Astrocyte (in vitro differentiated cells and primary cell): Measurements from ENCODE around the gene ZSWIM8. TPM values are rescaled to one million over a fixed set of nuclear protein-coding genes. Genes with fewer than 3 reads are reported as not detected.

Source experiments
- DNase-seq: peaks from one replicate; pipeline ENCODE4 v3.0.0-alpha.2; 2010; ENCODE audit warnings: low read depth
- FAIRE-seq: peaks from 2 replicates; lab custom pipeline; 2011; peaks lifted over from hg19 to GRCh38; lab: Jason Lieb, UNC
- H2AFZ ChIP-seq: 2 replicates; pipeline ENCODE4 v1.6.0; 2012; ENCODE audit warnings: low read depth, low read length, inconsistent platforms
- H3K27ac ChIP-seq: 2 replicates; pipeline ENCODE4 v1.5.1; 2011; ENCODE audit warnings: low read depth, low read length, inconsistent platforms
- H3K27me3 ChIP-seq: 2 replicates; pipeline ENCODE4 v1.6.0; 2011; ENCODE audit warnings: low read length, inconsistent platforms; ENCODE audit not compliant: insufficient read depth
- H3K36me3 ChIP-seq: 2 replicates; pipeline ENCODE4 v1.5.1; 2011; ENCODE audit warnings: low read length, inconsistent platforms; ENCODE audit not compliant: insufficient read depth
- H3K4me1 ChIP-seq: 2 replicates; pipeline ENCODE4 v1.5.1; 2011; ENCODE audit warnings: low read length, inconsistent platforms; ENCODE audit not compliant: insufficient read depth
- H3K4me2 ChIP-seq: 2 replicates; pipeline ENCODE4 v1.6.0; 2012; ENCODE audit warnings: low read length, inconsistent platforms
- H3K4me3 ChIP-seq: 2 replicates; pipeline ENCODE4 v1.5.1; 2011; ENCODE audit warnings: low read depth, mild to moderate bottlenecking, low read length, inconsistent platforms; ENCODE audit not compliant: insufficient read depth
- H3K79me2 ChIP-seq: 2 replicates; pipeline ENCODE4 v1.6.0; 2012; ENCODE audit warnings: mild to moderate bottlenecking, low read length, inconsistent platforms; ENCODE audit not compliant: insufficient read depth
- H3K9ac ChIP-seq: 2 replicates; pipeline ENCODE4 v1.6.0; 2012; ENCODE audit warnings: mild to moderate bottlenecking, low read length, inconsistent platforms
- H3K9me3 ChIP-seq: 2 replicates; pipeline ENCODE4 v1.5.1; 2012; ENCODE audit warnings: low read depth, mild to moderate bottlenecking, low read length, inconsistent platforms; ENCODE audit not compliant: insufficient read depth
- H4K20me1 ChIP-seq: 2 replicates; pipeline ENCODE4 v1.6.0; 2012; ENCODE audit warnings: low read length, inconsistent platforms; ENCODE audit not compliant: insufficient read depth
- H3K27ac Mint-ChIP-seq: one replicate; pipeline ENCODE4 v1.8.0; 2021; ENCODE audit warnings: mild to moderate bottlenecking, mixed read lengths; ENCODE audit not compliant: unreplicated experiment
- H3K27me3 Mint-ChIP-seq: one replicate; pipeline ENCODE4 v1.8.0; 2021; ENCODE audit warnings: low read depth, mixed read lengths; ENCODE audit not compliant: unreplicated experiment
- H3K36me3 Mint-ChIP-seq: one replicate; pipeline ENCODE4 v1.8.0; 2021; ENCODE audit warnings: low read depth, mixed read lengths; ENCODE audit not compliant: unreplicated experiment
- H3K4me1 Mint-ChIP-seq: one replicate; pipeline ENCODE4 v1.8.0; 2021; ENCODE audit warnings: low read depth, mixed read lengths; ENCODE audit not compliant: unreplicated experiment
- H3K4me3 Mint-ChIP-seq: one replicate; pipeline ENCODE4 v1.8.0; 2021; ENCODE audit warnings: mild to moderate bottlenecking, moderate library complexity, mixed read lengths; ENCODE audit not compliant: unreplicated experiment
- H3K9me3 Mint-ChIP-seq: one replicate; pipeline ENCODE4 v1.8.0; 2021; ENCODE audit warnings: mild to moderate bottlenecking, mixed read lengths; ENCODE audit not compliant: unreplicated experiment
- CTCF ChIP-seq: IDR thresholded peaks from 2 replicates; pipeline ENCODE4 v1.5.1; 2011; ENCODE audit warnings: low read depth, mild to moderate bottlenecking, inconsistent platforms, low read length, moderate library complexity; ENCODE audit not compliant: insufficient read depth
- EZH2 ChIP-seq: IDR thresholded peaks from 2 replicates; pipeline ENCODE4 v1.6.1; 2012; ENCODE audit warnings: mild to moderate bottlenecking, low read length, inconsistent platforms; ENCODE audit not compliant: insufficient read depth
- total RNA-seq: library from RNA; stranded (reverse); gene quantifications from 2 replicates; pipeline ENCODE4 v1.2.1, GENCODE V29; 2021

ZSWIM8 gene
- total RNA-seq, 1 donor from 2014 or later, result 70.2 TPM

- H3K4me1 Mint-ChIP-seq, result peaks cover 14% of the 10 kb centered on the region
- TF ChIP-seq CTCF (no peak), EZH2 (no peak)
Measured at GRCh38 chr10:73810735-73811465, 25.5 kb downstream of the ZSWIM8 start.

GRCh38 chr10:73812657-73813056 lies 27.3 kb downstream of the ZSWIM8 start:
- FAIRE-seq, result no peak
- no peak overlapping the region for H3K27ac ChIP-seq
- H3K27ac Mint-ChIP-seq, result no peak overlapping the region

More at GRCh38 chr10:73810735-73811465, 25.5 kb downstream of the ZSWIM8 start:
- peak overlapping the region; percentile 83 for H3K4me2 ChIP-seq
- peak overlapping the region; percentile 76 for H3K4me3 ChIP-seq
- peaks cover 20% of the 10 kb centered on the region for H3K36me3 ChIP-seq
- peaks cover 33% of the 10 kb centered on the region for H4K20me1 ChIP-seq
- Mint-ChIP-seq H3K9me3 (no peaks in the 10 kb centered on the region), H3K27ac (peak overlapping the region; percentile 55), H3K4me3 (peak overlapping the region; percentile 86), H3K36me3 (peaks cover 26% of the 10 kb centered on the region), H3K27me3 (no peaks in the 10 kb centered on the region)
- H3K27ac ChIP-seq, result peak overlapping the region; percentile 78
- H3K79me2 ChIP-seq, result peaks cover 17% of the 10 kb centered on the region
- H3K9me3 ChIP-seq, result no peaks in the 10 kb centered on the region
- peak overlapping the region; percentile 92 for H3K9ac ChIP-seq
- peak overlapping the region; percentile 55 for H2AFZ ChIP-seq
- no peak for DNase-seq
- FAIRE-seq, result no peak
- no peaks in the 10 kb centered on the region for H3K27me3 ChIP-seq
- peaks cover 11% of the 10 kb centered on the region for H3K4me1 ChIP-seq

More at GRCh38 chr10:73812657-73813056, 27.3 kb downstream of the ZSWIM8 start:
- Histone ChIP-seq H3K4me1 (peaks cover 18% of the 10 kb centered on the region), H3K9me3 (no peaks in the 10 kb centered on the region), H3K4me2 (no peak overlapping the region), H4K20me1 (peaks cover 17% of the 10 kb centered on the region), H3K36me3 (peaks cover 7% of the 10 kb centered on the region), H2AFZ (no peak overlapping the region), H3K27me3 (no peaks in the 10 kb centered on the region), H3K79me2 (peaks cover 8% of the 10 kb centered on the region), H3K9ac (no peak overlapping the region), H3K4me3 (no peak overlapping the region)
- Mint-ChIP-seq H3K4me3 (no peak overlapping the region), H3K9me3 (no peaks in the 10 kb centered on the region), H3K4me1 (peaks cover 18% of the 10 kb centered on the region), H3K27me3 (no peaks in the 10 kb centered on the region), H3K36me3 (peaks cover 22% of the 10 kb centered on the region)
- no peak for DNase-seq
- TF ChIP-seq CTCF (no peak), EZH2 (no peak)
